D721Med (cell line): ENCODE results near the gene EML1.
A peak's percentile ranks its signal among the peaks of the same experiment; 100 is the strongest.

Experiments used
- DNase-seq: peaks from one replicate; pipeline ENCODE4 v3.0.0; 2011; ENCODE audit warnings: low spot score; ENCODE audit not compliant: insufficient read length
- FAIRE-seq: peaks from 2 replicates; lab custom pipeline; 2011; peaks lifted over from hg19 to GRCh38; lab: Jason Lieb, UNC
- TF ChIP-seq, protein P1 (sequence below): IDR thresholded peaks from 2 replicates; pipeline ENCODE4 v1.5.1; 2012; ENCODE audit warnings: mild to moderate bottlenecking, control low read depth; ENCODE audit not compliant: insufficient read depth; ENCODE audit errors: missing control alignments

Gene EML1

GRCh38 chr14:99873653-99874052 is 80.4 kb downstream of the EML1 start:
- TF ChIP-seq, protein P1, sequence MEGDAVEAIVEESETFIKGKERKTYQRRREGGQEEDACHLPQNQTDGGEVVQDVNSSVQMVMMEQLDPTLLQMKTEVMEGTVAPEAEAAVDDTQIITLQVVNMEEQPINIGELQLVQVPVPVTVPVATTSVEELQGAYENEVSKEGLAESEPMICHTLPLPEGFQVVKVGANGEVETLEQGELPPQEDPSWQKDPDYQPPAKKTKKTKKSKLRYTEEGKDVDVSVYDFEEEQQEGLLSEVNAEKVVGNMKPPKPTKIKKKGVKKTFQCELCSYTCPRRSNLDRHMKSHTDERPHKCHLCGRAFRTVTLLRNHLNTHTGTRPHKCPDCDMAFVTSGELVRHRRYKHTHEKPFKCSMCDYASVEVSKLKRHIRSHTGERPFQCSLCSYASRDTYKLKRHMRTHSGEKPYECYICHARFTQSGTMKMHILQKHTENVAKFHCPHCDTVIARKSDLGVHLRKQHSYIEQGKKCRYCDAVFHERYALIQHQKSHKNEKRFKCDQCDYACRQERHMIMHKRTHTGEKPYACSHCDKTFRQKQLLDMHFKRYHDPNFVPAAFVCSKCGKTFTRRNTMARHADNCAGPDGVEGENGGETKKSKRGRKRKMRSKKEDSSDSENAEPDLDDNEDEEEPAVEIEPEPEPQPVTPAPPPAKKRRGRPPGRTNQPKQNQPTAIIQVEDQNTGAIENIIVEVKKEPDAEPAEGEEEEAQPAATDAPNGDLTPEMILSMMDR, result no peak
- FAIRE-seq, result no peak
- DNase-seq, result no peak

- no peak for DNase-seq
- TF ChIP-seq, protein P1, result no peak
- FAIRE-seq, result no peak
Observed at GRCh38 chr14:99874306-99874705, 81.1 kb downstream of the EML1 start.

DNA sequence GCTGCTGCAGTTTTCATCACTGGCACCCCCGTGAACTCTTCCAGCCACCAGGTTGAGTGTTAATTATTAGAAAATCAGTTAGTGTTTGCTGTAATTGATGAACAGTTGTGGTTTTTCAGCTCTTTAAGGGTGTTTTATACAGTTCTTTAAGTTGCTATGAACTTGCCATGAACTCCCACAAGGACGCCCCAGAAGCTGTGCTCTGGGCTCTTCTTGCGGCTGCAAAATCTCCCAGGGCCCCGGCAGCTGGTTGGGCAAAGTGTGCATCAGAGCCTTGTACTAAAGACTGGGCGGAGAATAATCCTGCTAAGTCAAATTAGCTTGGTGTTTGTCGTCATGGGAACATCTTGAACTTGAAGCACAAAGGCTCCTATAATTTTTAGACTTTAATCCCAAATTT is 82.2 kb downstream of the EML1 start:
- FAIRE-seq, result no peak
- TF ChIP-seq, protein P1, result no peak
- no peak for DNase-seq

GRCh38 chr14:99875836-99876235 is 82.6 kb downstream of the EML1 start:
- FAIRE-seq (no peak), DNase-seq (no peak)
- TF ChIP-seq, protein P1, result no peak

DNA sequence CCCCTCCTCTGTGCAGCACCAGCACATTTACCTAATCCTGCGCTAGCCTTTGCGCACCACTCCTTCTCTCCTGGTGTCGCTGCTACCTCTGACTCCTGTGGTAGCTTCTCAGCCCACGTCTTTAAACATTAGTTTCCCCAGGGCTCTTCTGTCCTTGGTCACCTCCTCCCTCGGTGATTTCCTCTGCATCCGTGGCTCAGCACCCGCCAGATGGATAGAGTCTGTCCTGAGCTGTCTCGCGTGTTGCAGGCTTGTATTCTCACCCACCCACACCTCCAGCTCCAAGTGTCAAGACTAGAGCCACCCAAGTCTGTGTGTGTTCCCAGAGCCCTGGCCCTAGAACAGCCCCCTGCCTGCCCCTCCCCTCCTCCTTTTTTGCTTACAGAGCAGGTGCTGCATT is 83.2 kb downstream of the EML1 start:
- TF ChIP-seq, protein P1, result no peak
- DNase-seq (no peak), FAIRE-seq (no peak)

- TF ChIP-seq, protein P1, result no peak
- no peak for DNase-seq
- no peak for FAIRE-seq
Observed at GRCh38 chr14:99878563-99878962, 85.3 kb downstream of the EML1 start.

GRCh38 chr14:99879401-99880295 is 86.4 kb downstream of the EML1 start:
- TF ChIP-seq, protein P1, result no peak
- DNase-seq (peak; percentile 50), FAIRE-seq (peak; percentile 96)
